ENCODE measurements around the gene RGL3.

DNA sequence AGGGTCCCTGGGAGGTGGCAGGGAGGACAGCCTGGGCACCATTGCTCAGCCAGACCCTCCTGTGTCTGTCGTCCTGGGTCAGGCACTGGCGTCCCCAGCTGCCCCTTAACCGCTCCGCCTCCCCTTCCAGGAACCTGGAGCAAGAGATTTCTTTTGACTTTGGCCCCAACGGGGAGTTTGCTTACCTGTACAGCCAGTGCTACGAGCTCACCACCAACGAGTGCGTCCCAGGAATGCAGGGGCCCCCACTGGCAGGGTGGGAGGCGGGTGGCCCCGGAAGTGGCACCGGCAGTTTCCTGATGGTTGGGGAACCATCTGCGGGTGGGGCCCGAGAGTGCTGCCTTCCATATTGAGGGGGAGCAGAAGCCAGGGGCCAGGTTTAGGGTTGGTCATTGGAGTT lies 29.3 kb upstream of the RGL3 start:
- TF ChIP-seq, protein P1, sequence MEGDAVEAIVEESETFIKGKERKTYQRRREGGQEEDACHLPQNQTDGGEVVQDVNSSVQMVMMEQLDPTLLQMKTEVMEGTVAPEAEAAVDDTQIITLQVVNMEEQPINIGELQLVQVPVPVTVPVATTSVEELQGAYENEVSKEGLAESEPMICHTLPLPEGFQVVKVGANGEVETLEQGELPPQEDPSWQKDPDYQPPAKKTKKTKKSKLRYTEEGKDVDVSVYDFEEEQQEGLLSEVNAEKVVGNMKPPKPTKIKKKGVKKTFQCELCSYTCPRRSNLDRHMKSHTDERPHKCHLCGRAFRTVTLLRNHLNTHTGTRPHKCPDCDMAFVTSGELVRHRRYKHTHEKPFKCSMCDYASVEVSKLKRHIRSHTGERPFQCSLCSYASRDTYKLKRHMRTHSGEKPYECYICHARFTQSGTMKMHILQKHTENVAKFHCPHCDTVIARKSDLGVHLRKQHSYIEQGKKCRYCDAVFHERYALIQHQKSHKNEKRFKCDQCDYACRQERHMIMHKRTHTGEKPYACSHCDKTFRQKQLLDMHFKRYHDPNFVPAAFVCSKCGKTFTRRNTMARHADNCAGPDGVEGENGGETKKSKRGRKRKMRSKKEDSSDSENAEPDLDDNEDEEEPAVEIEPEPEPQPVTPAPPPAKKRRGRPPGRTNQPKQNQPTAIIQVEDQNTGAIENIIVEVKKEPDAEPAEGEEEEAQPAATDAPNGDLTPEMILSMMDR (IDR thresholded peaks at IDR 0.05): no peak
- no peak for TF ChIP-seq ZFX (IDR thresholded peaks at IDR 0.05; ENCODE audit: borderline replicate concordance)
